ENCODE measurements around the gene ME3.

Gene ME3

GRCh38 chr11:86511086-86511551, 161.3 kb downstream of the ME3 start:
- TF ChIP-seq GATA2 (IDR thresholded peaks at IDR 0.05; ENCODE audit: low read depth, low read length) (no peak), GATA3 (IDR thresholded peaks at IDR 0.05; ENCODE audit: low read depth, low read length) (no peak)

- TF ChIP-seq GATA3 (IDR thresholded peaks at IDR 0.05; ENCODE audit: low read depth, low read length), result no peak
These were observed 161.7 kb downstream of the ME3 start for GRCh38 chr11:86510674-86511073.

GRCh38 chr11:86510097-86510496, 162.3 kb downstream of the ME3 start:
- TF ChIP-seq GATA2 (IDR thresholded peaks at IDR 0.05; ENCODE audit: low read depth, low read length), result no peak

GRCh38 chr11:86509588-86509974, 162.8 kb downstream of the ME3 start:
- TF ChIP-seq GATA3 (IDR thresholded peaks at IDR 0.05; ENCODE audit: low read depth, low read length) (no peak), GATA2 (IDR thresholded peaks at IDR 0.05; ENCODE audit: low read depth, low read length) (no peak)

- TF ChIP-seq GATA2 (IDR thresholded peaks at IDR 0.05; ENCODE audit: low read depth, low read length) (no peak), GATA3 (IDR thresholded peaks at IDR 0.05; ENCODE audit: low read depth, low read length) (no peak)
These were observed 163.5 kb downstream of the ME3 start for GRCh38 chr11:86508604-86509587.

- TF ChIP-seq GATA2 (IDR thresholded peaks at IDR 0.05; ENCODE audit: low read depth, low read length) (no peak), GATA3 (IDR thresholded peaks at IDR 0.05; ENCODE audit: low read depth, low read length) (no peak)
These were observed 165.1 kb downstream of the ME3 start for GRCh38 chr11:86507249-86507845.

- TF ChIP-seq GATA2 (IDR thresholded peaks at IDR 0.05; ENCODE audit: low read depth, low read length), result no peak
- no peak for TF ChIP-seq GATA3 (IDR thresholded peaks at IDR 0.05; ENCODE audit: low read depth, low read length)
These were observed 166.2 kb downstream of the ME3 start for GRCh38 chr11:86506235-86506634.

- no peak for TF ChIP-seq GATA3 (IDR thresholded peaks at IDR 0.05; ENCODE audit: low read depth, low read length)
- no peak for TF ChIP-seq GATA2 (IDR thresholded peaks at IDR 0.05; ENCODE audit: low read depth, low read length)
These were observed 169.3 kb downstream of the ME3 start for GRCh38 chr11:86503131-86503530.

- TF ChIP-seq GATA2 (IDR thresholded peaks at IDR 0.05; ENCODE audit: low read depth, low read length), result no peak
- no peak for TF ChIP-seq GATA3 (IDR thresholded peaks at IDR 0.05; ENCODE audit: low read depth, low read length)
These were observed 170.2 kb downstream of the ME3 start for GRCh38 chr11:86502137-86502642.

GRCh38 chr11:86500500-86501140, 171.8 kb downstream of the ME3 start:
- no peak for TF ChIP-seq GATA2 (IDR thresholded peaks at IDR 0.05; ENCODE audit: low read depth, low read length)
- TF ChIP-seq GATA3 (IDR thresholded peaks at IDR 0.05; ENCODE audit: low read depth, low read length), result no peak

GRCh38 chr11:86499723-86500129, 172.7 kb downstream of the ME3 start:
- TF ChIP-seq GATA2 (IDR thresholded peaks at IDR 0.05; ENCODE audit: low read depth, low read length), result no peak
- TF ChIP-seq GATA3 (IDR thresholded peaks at IDR 0.05; ENCODE audit: low read depth, low read length), result no peak

GRCh38 chr11:86497836-86498235, 174.6 kb downstream of the ME3 start:
- TF ChIP-seq GATA2 (IDR thresholded peaks at IDR 0.05; ENCODE audit: low read depth, low read length) (no peak), GATA3 (IDR thresholded peaks at IDR 0.05; ENCODE audit: low read depth, low read length) (no peak)

GRCh38 chr11:86497310-86497709, 175.1 kb downstream of the ME3 start:
- no peak for TF ChIP-seq GATA2 (IDR thresholded peaks at IDR 0.05; ENCODE audit: low read depth, low read length)
- no peak for TF ChIP-seq GATA3 (IDR thresholded peaks at IDR 0.05; ENCODE audit: low read depth, low read length)

- TF ChIP-seq GATA3 (IDR thresholded peaks at IDR 0.05; ENCODE audit: low read depth, low read length), result no peak
- TF ChIP-seq GATA2 (IDR thresholded peaks at IDR 0.05; ENCODE audit: low read depth, low read length), result no peak
These were observed 177.1 kb downstream of the ME3 start for GRCh38 chr11:86495351-86495750.

All from SH-SY5Y (cell line).